Measurements from ENCODE around the gene C1QTNF6. TPM values are rescaled to one million over a fixed set of nuclear protein-coding genes. Genes with fewer than 3 reads are reported as not detected.

The C1QTNF6 gene
- total and polyA plus RNA-seq, 2 experiments from 2014 or later, result 1.7 to 2.3 TPM

DNA sequence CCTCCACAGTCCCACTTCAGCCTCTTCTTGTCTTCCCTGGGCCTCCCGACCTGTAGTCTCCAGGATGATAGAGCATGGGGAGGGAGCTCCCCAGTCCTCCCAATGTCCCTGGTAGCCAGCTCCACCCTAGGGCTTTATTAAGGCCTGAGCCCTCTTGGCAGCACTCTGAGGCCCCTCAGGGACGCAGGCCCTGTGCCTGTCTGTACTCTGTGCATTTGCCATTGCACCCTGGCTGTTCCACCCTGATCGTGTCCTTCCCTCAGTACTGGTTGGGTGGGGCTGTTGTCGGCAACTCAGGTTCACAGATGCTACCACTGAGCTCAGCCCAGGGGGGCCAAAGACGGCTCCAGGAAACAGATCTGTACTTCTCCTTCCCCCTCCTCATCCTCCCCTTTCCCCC, 17.0 kb upstream of the C1QTNF6 start:
- no peaks in the 10 kb centered on the region for H3K9me2 ChIP-seq (ENCODE audit: insufficient read depth)
- H3K4me1 ChIP-seq (ENCODE audit: insufficient read depth), result no peaks in the 10 kb centered on the region
- Mint-ChIP-seq H3K36me3 (ENCODE audit: low read depth) (no peaks in the 10 kb centered on the region), H3K27ac (no peak overlapping the region), H3K4me3 (no peak overlapping the region), H3K9me3 (no peaks in the 10 kb centered on the region), H3K4me1 (no peaks in the 10 kb centered on the region), H3K27me3 (ENCODE audit: insufficient read depth, low read depth, poor library complexity) (peaks cover 7% of the 10 kb centered on the region)
- no peak overlapping the region for H2AFZ ChIP-seq
- ATAC-seq, result no peak
- no peaks in the 10 kb centered on the region for H3F3A ChIP-seq (replicated peaks; ENCODE audit: low read depth)
- TF ChIP-seq JUNB (IDR thresholded peaks at IDR 0.05; ENCODE audit: unreplicated experiment) (no peak), STAT1 (IDR thresholded peaks at IDR 0.05; ENCODE audit: unreplicated experiment) (no peak), POLR2AphosphoS5 (IDR thresholded peaks at IDR 0.05; ENCODE audit: low read depth) (no peak), ZNF331 (CRISPR knock-in tag; IDR thresholded peaks at IDR 0.05; ENCODE audit: low read depth) (no peak), EZH2phosphoT487 (IDR thresholded peaks at IDR 0.05; ENCODE audit: unreplicated experiment) (no peak), CREB1 (CRISPR knock-in tag; IDR thresholded peaks at IDR 0.05; ENCODE audit: low read depth) (no peak), ZNF114 (CRISPR knock-in tag; IDR thresholded peaks at IDR 0.05) (no peak), EZH2 (IDR thresholded peaks at IDR 0.05; ENCODE audit: low read depth, unreplicated experiment) (no peak), NANOG (IDR thresholded peaks at IDR 0.05; ENCODE audit: borderline replicate concordance) (no peak)
- TF ChIP-seq, protein P1, sequence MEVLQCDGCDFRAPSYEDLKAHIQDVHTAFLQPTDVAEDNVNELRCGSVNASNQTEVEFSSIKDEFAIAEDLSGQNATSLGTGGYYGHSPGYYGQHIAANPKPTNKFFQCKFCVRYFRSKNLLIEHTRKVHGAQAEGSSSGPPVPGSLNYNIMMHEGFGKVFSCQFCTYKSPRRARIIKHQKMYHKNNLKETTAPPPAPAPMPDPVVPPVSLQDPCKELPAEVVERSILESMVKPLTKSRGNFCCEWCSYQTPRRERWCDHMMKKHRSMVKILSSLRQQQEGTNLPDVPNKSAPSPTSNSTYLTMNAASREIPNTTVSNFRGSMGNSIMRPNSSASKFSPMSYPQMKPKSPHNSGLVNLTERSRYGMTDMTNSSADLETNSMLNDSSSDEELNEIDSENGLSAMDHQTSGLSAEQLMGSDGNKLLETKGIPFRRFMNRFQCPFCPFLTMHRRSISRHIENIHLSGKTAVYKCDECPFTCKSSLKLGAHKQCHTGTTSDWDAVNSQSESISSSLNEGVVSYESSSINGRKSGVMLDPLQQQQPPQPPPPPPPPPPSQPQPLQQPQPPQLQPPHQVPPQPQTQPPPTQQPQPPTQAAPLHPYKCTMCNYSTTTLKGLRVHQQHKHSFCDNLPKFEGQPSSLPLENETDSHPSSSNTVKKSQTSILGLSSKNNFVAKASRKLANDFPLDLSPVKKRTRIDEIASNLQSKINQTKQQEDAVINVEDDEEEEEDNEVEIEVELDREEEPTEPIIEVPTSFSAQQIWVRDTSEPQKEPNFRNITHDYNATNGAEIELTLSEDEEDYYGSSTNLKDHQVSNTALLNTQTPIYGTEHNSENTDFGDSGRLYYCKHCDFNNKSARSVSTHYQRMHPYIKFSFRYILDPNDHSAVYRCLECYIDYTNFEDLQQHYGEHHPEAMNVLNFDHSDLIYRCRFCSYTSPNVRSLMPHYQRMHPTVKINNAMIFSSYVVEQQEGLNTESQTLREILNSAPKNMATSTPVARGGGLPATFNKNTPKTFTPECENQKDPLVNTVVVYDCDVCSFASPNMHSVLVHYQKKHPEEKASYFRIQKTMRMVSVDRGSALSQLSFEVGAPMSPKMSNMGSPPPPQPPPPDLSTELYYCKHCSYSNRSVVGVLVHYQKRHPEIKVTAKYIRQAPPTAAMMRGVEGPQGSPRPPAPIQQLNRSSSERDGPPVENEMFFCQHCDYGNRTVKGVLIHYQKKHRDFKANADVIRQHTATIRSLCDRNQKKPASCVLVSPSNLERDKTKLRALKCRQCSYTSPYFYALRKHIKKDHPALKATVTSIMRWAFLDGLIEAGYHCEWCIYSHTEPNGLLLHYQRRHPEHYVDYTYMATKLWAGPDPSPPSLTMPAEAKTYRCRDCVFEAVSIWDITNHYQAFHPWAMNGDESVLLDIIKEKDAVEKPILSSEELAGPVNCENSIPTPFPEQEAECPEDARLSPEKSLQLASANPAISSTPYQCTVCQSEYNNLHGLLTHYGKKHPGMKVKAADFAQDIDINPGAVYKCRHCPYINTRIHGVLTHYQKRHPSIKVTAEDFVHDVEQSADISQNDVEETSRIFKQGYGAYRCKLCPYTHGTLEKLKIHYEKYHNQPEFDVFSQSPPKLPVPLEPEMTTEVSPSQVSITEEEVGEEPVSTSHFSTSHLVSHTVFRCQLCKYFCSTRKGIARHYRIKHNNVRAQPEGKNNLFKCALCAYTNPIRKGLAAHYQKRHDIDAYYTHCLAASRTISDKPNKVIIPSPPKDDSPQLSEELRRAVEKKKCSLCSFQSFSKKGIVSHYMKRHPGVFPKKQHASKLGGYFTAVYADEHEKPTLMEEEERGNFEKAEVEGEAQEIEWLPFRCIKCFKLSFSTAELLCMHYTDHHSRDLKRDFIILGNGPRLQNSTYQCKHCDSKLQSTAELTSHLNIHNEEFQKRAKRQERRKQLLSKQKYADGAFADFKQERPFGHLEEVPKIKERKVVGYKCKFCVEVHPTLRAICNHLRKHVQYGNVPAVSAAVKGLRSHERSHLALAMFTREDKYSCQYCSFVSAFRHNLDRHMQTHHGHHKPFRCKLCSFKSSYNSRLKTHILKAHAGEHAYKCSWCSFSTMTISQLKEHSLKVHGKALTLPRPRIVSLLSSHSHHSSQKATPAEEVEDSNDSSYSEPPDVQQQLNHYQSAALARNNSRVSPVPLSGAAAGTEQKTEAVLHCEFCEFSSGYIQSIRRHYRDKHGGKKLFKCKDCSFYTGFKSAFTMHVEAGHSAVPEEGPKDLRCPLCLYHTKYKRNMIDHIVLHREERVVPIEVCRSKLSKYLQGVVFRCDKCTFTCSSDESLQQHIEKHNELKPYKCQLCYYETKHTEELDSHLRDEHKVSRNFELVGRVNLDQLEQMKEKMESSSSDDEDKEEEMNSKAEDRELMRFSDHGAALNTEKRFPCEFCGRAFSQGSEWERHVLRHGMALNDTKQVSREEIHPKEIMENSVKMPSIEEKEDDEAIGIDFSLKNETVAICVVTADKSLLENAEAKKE (CRISPR knock-in tag; IDR thresholded peaks at IDR 0.05), result no peak
- TF ChIP-seq, protein P2, sequence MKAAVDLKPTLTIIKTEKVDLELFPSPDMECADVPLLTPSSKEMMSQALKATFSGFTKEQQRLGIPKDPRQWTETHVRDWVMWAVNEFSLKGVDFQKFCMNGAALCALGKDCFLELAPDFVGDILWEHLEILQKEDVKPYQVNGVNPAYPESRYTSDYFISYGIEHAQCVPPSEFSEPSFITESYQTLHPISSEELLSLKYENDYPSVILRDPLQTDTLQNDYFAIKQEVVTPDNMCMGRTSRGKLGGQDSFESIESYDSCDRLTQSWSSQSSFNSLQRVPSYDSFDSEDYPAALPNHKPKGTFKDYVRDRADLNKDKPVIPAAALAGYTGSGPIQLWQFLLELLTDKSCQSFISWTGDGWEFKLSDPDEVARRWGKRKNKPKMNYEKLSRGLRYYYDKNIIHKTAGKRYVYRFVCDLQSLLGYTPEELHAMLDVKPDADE (IDR thresholded peaks at IDR 0.05), result no peak
- TF ChIP-seq, protein P3, sequence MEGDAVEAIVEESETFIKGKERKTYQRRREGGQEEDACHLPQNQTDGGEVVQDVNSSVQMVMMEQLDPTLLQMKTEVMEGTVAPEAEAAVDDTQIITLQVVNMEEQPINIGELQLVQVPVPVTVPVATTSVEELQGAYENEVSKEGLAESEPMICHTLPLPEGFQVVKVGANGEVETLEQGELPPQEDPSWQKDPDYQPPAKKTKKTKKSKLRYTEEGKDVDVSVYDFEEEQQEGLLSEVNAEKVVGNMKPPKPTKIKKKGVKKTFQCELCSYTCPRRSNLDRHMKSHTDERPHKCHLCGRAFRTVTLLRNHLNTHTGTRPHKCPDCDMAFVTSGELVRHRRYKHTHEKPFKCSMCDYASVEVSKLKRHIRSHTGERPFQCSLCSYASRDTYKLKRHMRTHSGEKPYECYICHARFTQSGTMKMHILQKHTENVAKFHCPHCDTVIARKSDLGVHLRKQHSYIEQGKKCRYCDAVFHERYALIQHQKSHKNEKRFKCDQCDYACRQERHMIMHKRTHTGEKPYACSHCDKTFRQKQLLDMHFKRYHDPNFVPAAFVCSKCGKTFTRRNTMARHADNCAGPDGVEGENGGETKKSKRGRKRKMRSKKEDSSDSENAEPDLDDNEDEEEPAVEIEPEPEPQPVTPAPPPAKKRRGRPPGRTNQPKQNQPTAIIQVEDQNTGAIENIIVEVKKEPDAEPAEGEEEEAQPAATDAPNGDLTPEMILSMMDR (conservative IDR thresholded peaks at IDR 0.05; ENCODE audit: low read depth in 2 of 2), result no peak
- TF ChIP-seq, protein P4, sequence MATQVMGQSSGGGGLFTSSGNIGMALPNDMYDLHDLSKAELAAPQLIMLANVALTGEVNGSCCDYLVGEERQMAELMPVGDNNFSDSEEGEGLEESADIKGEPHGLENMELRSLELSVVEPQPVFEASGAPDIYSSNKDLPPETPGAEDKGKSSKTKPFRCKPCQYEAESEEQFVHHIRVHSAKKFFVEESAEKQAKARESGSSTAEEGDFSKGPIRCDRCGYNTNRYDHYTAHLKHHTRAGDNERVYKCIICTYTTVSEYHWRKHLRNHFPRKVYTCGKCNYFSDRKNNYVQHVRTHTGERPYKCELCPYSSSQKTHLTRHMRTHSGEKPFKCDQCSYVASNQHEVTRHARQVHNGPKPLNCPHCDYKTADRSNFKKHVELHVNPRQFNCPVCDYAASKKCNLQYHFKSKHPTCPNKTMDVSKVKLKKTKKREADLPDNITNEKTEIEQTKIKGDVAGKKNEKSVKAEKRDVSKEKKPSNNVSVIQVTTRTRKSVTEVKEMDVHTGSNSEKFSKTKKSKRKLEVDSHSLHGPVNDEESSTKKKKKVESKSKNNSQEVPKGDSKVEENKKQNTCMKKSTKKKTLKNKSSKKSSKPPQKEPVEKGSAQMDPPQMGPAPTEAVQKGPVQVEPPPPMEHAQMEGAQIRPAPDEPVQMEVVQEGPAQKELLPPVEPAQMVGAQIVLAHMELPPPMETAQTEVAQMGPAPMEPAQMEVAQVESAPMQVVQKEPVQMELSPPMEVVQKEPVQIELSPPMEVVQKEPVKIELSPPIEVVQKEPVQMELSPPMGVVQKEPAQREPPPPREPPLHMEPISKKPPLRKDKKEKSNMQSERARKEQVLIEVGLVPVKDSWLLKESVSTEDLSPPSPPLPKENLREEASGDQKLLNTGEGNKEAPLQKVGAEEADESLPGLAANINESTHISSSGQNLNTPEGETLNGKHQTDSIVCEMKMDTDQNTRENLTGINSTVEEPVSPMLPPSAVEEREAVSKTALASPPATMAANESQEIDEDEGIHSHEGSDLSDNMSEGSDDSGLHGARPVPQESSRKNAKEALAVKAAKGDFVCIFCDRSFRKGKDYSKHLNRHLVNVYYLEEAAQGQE (IDR thresholded peaks at IDR 0.05; ENCODE audit: unreplicated experiment), result no peak
- no peaks in the 10 kb centered on the region for H3K79me2 ChIP-seq (replicated peaks; ENCODE audit: insufficient read depth)
- no peaks in the 10 kb centered on the region for H3K36me3 ChIP-seq (ENCODE audit: insufficient read depth)
- H3K27ac ChIP-seq (ENCODE audit: low read depth), result no peak overlapping the region
- no peak overlapping the region for H3K4me2 ChIP-seq
- no peak overlapping the region for H3K4me3 ChIP-seq
- no peaks in the 10 kb centered on the region for H4K20me1 ChIP-seq (replicated peaks; ENCODE audit: insufficient read depth)
- no peak for DNase-seq (ENCODE audit: low spot score)
- H3K27me3 ChIP-seq (ENCODE audit: insufficient read depth), result no peaks in the 10 kb centered on the region
